Activated CD8-positive, alpha-beta T cell treated with anti-CD3 and anti-CD28 coated beads for 36 hours (primary cell): ENCODE measurements around the gene ETV5. TPM values are rescaled to one million over a fixed set of nuclear protein-coding genes. Genes with fewer than 3 reads are reported as not detected.

Source experiments
- ATAC-seq: fragments of 200-7000 bp; cut with Tn5 transposase; one replicate; pipeline ENCODE4 v1.10.0; 2021; ENCODE audit warnings: mild to moderate bottlenecking, moderate library complexity
- CTCF ChIA-PET: fragments of 350-600 bp; sonication (Branson Sonifier 250); formaldehyde crosslinking; loops from one replicate; lab custom pipeline; 2021; ENCODE audit warnings: antibody characterized with exemption; lab: Charles Lee
- POLR2A ChIA-PET: fragments of 350-600 bp; sonication (Branson Sonifier 250); formaldehyde crosslinking; loops from one replicate; lab custom pipeline; 2021; ENCODE audit warnings: antibody characterized with exemption; lab: Charles Lee
- DNase-seq: peaks from one replicate; pipeline ENCODE4 v3.0.0-alpha.2; 2020
- H3K27ac Mint-ChIP-seq: one replicate; pipeline ENCODE4 v1.8.0; 2021; ENCODE audit warnings: mild to moderate bottlenecking, mixed read lengths
- H3K27me3 Mint-ChIP-seq: one replicate; pipeline ENCODE4 v1.8.0; 2021; ENCODE audit warnings: mixed read lengths
- H3K36me3 Mint-ChIP-seq: one replicate; pipeline ENCODE4 v1.8.0; 2021; ENCODE audit warnings: low read depth, mixed read lengths
- H3K4me1 Mint-ChIP-seq: one replicate; pipeline ENCODE4 v1.8.0; 2021; ENCODE audit warnings: low read depth, mixed read lengths
- H3K4me3 Mint-ChIP-seq: one replicate; pipeline ENCODE4 v1.8.0; 2021; ENCODE audit warnings: mild to moderate bottlenecking, moderate library complexity, mixed read lengths
- H3K9me3 Mint-ChIP-seq: one replicate; pipeline ENCODE4 v1.8.0; 2021; ENCODE audit warnings: mixed read lengths
- intact Hi-C: fragments of 100-400 bp; cut with micrococcal nuclease; formaldehyde crosslinking; loops from one replicate; pipeline ENCODE4 v1.10.0; 2022
- total RNA-seq, 2 experiments: library from RNA; stranded (reverse); gene quantifications; one replicate each; pipeline ENCODE4 v1.2.3, GENCODE V29; 2021
- TF ChIP-seq, protein P1 (sequence below): fragments of 200-600 bp; IDR thresholded peaks from one replicate; pipeline ENCODE4 v1.8.0; 2022; ENCODE audit warnings: antibody characterized with exemption, mild to moderate bottlenecking

The ETV5 gene
- total RNA-seq, 2 experiments from 2014 or later: 0.68 to 1.4 TPM

DNA sequence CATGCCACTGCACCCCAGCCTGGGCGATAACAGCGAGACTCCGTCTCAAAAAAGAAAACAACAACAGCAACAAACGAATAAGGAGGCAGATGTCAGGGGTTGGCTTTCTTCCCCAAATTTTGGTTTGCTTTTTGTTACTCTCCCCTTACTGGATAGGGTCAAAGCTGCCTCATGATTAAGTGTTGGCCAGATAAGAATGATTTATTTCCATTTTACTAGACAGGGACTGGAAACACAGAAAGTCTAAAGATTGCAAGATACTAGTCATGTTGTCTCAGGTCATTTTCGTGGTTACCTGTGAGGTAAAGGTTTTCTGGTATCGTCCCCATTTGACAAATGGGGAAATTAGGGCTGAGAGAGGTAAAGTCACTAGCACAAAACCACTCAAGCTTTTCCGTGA, 18.6 kb upstream of the ETV5 start:
- Mint-ChIP-seq H3K4me3 (no peak overlapping the region), H3K27me3 (peaks cover 4% of the 10 kb centered on the region), H3K4me1 (no peaks in the 10 kb centered on the region), H3K9me3 (no peaks in the 10 kb centered on the region), H3K36me3 (no peaks in the 10 kb centered on the region), H3K27ac (no peak overlapping the region)
- ChIA-PET CTCF (no interaction called here), POLR2A (no interaction called here)
- intact Hi-C loops: no loop called here
- DNase-seq (no peak), ATAC-seq (no peak)
- TF ChIP-seq, protein P1, sequence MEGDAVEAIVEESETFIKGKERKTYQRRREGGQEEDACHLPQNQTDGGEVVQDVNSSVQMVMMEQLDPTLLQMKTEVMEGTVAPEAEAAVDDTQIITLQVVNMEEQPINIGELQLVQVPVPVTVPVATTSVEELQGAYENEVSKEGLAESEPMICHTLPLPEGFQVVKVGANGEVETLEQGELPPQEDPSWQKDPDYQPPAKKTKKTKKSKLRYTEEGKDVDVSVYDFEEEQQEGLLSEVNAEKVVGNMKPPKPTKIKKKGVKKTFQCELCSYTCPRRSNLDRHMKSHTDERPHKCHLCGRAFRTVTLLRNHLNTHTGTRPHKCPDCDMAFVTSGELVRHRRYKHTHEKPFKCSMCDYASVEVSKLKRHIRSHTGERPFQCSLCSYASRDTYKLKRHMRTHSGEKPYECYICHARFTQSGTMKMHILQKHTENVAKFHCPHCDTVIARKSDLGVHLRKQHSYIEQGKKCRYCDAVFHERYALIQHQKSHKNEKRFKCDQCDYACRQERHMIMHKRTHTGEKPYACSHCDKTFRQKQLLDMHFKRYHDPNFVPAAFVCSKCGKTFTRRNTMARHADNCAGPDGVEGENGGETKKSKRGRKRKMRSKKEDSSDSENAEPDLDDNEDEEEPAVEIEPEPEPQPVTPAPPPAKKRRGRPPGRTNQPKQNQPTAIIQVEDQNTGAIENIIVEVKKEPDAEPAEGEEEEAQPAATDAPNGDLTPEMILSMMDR: no peak

DNA sequence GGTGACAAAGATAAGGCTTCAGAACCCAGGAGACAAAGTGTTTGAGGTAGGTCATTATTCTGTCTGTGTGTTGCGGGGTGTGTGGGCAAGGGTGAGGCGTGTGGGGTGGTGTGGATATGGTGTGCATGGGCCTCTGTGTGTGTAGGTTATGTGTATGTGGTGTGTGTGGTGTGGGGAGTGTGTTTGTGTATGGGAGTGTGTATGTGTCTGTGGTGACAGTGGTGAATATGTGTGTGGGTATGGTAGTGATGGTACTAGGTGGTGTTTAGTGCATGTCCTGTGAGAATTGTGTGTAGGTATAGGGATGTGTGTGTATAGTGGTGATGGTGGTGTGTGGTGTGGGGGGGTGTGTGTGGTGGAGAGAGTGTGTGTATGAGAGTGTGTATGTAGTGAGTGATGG, 16.2 kb upstream of the ETV5 start:
- H3K27ac Mint-ChIP-seq: no peak overlapping the region
- DNase-seq: no peak
- no peaks in the 10 kb centered on the region for H3K36me3 Mint-ChIP-seq
- H3K4me1 Mint-ChIP-seq: no peaks in the 10 kb centered on the region
- peaks cover 12% of the 10 kb centered on the region for H3K27me3 Mint-ChIP-seq
- intact Hi-C loops: no loop called here
- ChIA-PET POLR2A (no interaction called here), CTCF (no interaction called here)
- TF ChIP-seq, protein P1: no peak
- H3K9me3 Mint-ChIP-seq: no peaks in the 10 kb centered on the region
- ATAC-seq: no peak
- no peak overlapping the region for H3K4me3 Mint-ChIP-seq

DNA sequence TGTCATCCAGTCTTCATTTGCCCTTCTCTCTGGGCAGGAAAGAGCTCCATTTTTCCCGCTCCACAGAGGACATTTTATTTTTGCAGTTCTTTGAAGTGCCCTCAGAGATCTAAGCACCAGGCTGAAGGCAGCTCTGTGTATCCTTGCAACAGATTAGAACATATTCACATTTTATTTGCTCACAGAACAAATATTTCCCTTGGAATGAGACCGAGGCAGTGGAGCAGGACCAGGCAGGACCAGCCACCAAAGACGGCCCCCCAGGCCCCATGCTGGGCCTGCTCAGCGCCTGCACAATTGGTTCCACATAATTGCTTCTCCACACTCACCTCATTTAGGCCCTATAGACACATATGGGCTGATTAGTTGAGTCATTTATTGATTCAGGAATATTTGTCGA, 15.7 kb upstream of the ETV5 start:
- no peak overlapping the region for H3K4me3 Mint-ChIP-seq
- TF ChIP-seq, protein P1: no peak
- intact Hi-C loops: no loop called here
- no peaks in the 10 kb centered on the region for H3K36me3 Mint-ChIP-seq
- ATAC-seq (no peak), DNase-seq (no peak)
- H3K9me3 Mint-ChIP-seq: no peaks in the 10 kb centered on the region
- no peak overlapping the region for H3K27ac Mint-ChIP-seq
- peaks cover 16% of the 10 kb centered on the region for H3K27me3 Mint-ChIP-seq
- no peaks in the 10 kb centered on the region for H3K4me1 Mint-ChIP-seq
- POLR2A ChIA-PET: no interaction called here
- CTCF ChIA-PET: no interaction called here

DNA sequence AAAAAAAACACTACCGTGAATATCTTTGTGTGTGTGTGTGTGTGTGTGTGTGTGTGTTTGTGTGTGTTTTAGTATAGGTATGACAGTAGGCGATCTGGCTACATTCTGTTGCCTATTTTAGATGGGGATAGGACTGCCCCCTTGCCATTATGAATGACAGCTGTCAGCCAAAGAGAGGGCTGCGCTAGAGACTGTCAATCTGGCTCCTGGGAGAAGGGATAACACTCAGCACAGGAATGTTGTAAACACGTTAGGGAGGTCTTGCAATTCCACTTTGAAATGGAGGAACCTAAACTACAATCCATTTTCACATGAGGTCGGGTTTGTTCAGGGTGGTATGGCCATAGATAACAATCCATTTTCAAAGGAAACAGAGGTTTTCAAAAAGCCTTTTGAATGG, 14.1 kb upstream of the ETV5 start:
- no peaks in the 10 kb centered on the region for H3K4me1 Mint-ChIP-seq
- POLR2A ChIA-PET: interaction anchor here (0.9 kb wide), 1 partner anchor 186 kb away, joined by 3 read pairs; no protein-coding TSS in a partner anchor
- CTCF ChIA-PET: no interaction called here
- no peaks in the 10 kb centered on the region for H3K36me3 Mint-ChIP-seq
- ATAC-seq (no peak), DNase-seq (no peak)
- H3K4me3 Mint-ChIP-seq: no peak overlapping the region
- TF ChIP-seq, protein P1: no peak
- H3K9me3 Mint-ChIP-seq: no peaks in the 10 kb centered on the region
- intact Hi-C loops: no loop called here
- H3K27me3 Mint-ChIP-seq: peaks cover 25% of the 10 kb centered on the region
- no peak overlapping the region for H3K27ac Mint-ChIP-seq

DNA sequence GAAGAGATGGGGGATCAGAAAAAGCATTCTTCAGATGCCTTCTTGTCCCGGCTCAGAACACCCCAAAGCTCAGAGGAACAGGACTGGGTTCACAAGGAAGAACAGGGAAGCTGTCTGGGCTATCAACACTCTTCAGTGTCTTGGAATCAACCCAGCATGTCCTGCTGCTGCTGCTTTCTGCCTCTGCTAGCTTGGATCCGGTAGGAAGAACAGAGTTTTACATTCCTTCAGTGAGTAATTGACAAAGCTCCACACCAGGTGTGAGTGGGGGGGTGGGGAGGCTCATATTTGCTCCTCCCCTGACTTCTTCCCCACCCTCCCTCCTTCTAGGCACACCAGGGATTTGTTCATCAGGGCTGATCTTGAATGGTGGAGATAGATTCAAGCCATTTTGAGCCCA, 13.1 kb upstream of the ETV5 start:
- peaks cover 29% of the 10 kb centered on the region for H3K27me3 Mint-ChIP-seq
- TF ChIP-seq, protein P1: no peak
- intact Hi-C loops: no loop called here
- H3K9me3 Mint-ChIP-seq: no peaks in the 10 kb centered on the region
- H3K4me3 Mint-ChIP-seq: no peak overlapping the region
- no peaks in the 10 kb centered on the region for H3K4me1 Mint-ChIP-seq
- H3K27ac Mint-ChIP-seq: no peak overlapping the region
- ChIA-PET POLR2A (interaction anchor here (0.7 kb wide), 1 partner anchor 13 kb away, joined by 4 read pairs; the partner anchor contains the start of gene ETV5), CTCF (interaction anchor here (0.6 kb wide), 1 partner anchor 138 kb away, joined by 3 read pairs; no protein-coding TSS in a partner anchor)
- ATAC-seq: no peak
- no peak for DNase-seq
- H3K36me3 Mint-ChIP-seq: no peaks in the 10 kb centered on the region
